Measurements from ENCODE around the gene ASCC1.
"Not testable (repeated sequence)": the region's sequence is repeated elsewhere in the genome, so short reads cannot be mapped to it uniquely, and the experiment has no call there.

Gene ASCC1

DNA sequence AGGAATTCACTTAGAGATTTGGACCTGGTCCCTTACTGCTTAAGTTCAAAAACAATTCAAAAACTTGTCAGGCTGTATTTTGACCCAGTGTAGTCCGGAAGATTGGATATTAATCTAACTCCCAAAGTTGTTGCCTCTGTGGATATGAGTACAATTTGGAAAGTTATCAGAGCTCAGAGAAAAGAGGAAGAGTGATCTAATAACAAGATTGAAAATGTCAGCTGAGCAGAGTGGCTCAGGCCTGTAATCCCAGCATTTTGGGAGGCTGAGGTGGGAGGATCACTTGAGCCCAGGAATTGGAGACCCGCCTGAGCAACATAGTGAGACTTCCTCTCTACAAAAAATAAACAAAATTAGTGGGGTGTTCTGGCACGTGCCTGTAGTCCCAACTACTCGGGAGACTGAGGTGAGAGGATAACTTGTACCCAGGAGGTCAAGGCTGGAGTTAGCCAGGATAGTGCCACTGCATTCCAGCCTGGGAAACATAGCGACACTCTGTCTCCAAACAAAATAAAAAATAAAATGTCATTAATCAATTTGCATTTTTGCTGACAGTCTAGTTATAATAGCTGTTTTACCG is 3.2 kb upstream of the ASCC1 start:
- no peak for DNase-seq

DNA sequence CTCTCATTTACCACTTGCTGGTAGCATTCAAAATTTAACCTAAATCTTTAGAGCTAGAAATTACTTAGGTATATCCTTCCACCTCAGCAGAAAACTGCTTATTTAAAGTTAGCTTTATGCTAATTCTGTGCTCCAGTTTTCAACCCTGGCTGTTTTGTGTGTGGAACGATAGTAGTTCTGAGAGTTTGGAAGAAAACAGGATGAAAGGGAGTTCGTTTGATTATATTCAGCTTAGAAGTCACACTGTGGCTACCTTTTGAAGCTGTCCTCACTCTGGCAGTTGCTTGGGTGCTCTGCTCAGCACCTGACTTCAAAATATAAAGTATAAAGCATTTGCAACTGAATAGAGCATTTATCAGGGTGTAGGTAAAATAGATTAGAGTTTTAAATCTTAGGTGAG is 2.6 kb upstream of the ASCC1 start:
- no peak for DNase-seq

DNA sequence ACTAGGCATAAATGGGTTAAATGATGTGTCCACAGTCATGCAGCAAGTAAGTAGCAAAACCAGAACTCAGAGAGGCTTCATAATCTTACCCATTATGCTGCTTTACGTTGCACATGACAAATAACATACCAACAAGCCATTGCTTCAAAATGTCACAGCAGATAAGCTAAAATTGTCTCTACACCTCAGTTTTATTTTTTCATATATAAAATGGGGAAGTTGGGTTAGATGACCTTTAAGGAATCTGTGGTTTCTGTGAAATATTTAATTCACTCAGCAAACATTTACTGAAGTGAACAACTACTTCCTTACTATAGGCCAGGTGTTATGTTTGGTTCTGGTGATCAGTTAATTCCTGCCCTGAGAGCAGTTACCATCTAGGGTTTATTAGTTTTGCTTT is 2.2 kb upstream of the ASCC1 start:
- DNase-seq: no peak

DNA sequence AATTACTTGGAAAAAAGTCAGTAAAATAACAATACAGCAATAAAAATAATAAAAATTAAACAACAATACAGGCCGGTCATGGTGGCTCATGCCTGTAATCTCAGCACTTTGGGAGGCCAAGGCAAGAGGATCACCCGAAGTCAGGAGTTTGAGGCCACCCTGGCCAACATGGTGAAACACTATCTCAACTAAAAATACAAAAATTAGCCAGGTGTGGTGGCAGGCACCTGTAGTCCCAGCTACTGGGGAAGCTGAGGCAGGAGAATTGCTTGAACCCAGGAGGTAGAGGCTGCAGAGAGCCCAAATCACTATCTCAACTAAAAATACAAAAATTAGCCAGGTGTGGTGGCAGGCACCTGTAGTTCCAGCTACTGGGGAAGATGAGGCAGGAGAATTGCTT is 4.2 kb downstream of the ASCC1 start:
- not testable (repeated sequence) for DNase-seq

DNA sequence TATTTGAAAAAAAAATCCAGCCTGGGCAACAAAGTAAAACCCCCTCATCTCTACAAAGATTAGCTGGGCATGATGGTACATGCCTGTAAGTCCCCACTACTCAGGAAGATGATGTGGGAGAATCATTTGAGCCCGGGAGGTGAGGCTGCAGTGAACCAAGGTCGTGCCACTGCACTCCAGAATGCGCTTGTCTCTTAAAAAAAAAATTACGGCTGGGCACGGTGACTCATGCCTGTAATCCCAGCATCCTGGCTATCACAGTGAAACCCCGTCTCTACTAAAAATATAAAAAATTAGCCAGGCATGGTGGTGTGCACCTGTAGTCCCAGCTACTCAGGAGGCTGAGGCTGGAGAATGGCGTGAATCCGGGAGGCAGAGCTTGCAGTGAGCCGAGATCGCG is 4.7 kb downstream of the ASCC1 start:
- not testable (repeated sequence) for DNase-seq

DNA sequence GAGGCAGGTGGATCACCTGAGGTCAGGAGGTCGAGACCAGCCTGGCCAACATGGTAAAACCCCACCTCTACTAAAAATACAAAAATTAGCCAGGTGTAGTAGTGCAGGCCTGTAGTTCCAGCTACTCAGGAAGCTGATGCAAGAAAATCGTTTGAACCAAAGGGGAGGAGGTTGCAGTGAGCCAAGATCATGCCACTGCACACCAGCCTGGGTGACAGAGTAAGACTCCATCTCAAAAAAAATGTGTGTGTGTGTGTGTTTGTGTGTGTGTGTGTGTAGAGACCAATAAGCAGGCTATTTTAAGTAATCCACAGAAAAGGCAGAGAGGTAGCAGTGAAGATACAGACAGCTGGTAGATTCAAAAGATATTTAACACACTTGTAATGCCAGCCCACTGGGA is 7.5 kb downstream of the ASCC1 start:
- not testable (repeated sequence) for DNase-seq

DNA sequence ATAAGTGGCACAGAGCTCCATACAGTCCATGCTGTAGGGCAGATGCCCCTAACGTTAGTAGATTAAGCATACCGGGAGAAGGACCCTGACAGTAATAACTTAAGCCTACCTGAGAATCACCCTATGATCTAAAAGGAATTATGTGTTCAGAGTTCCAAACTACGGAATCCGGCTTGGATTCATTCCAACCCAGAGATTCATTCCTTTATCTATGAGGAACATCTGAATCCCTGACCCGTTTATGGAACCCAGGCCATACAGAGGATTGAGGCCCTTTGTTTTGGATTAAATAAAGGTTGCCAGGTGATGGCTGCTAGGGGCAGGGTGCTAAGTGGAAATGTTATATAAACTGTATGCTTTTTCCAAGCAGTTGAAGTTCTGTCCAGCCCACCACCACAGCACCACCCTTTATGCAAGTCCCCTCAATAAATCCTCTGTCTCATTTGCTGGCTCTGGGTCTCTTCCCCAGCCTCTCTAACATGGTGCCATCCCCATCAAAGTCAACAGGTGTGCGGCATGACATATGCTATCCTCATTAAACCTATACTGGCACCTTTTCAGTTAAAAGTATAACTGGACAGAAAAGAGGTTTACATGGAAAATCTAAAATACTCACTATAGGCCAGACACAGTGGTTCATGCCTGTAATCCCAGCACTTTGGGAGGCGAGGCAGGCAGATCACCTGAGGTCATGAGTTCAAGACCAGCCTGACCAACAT is 9.4 kb downstream of the ASCC1 start:
- no peak for DNase-seq

DNA sequence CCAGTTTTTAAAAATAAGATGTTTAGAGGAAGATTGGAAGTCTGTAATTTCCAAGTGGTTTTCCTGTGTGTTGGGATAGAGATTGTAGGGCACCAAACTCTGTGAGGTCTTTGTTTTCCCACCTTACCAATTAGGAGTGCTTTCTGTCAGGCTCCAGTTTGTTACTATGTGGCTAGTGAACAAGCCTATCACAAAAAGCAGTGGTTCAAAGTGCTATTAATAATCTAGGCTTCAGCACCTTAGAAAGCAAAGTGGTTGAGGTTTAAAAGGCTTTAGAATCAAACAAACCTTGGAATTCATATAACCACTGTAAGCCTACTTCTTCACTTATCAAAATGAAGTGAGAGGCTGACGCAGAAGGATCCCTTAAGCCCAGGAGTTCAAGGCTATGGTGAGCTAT is 11.4 kb downstream of the ASCC1 start:
- no peak for DNase-seq

DNA sequence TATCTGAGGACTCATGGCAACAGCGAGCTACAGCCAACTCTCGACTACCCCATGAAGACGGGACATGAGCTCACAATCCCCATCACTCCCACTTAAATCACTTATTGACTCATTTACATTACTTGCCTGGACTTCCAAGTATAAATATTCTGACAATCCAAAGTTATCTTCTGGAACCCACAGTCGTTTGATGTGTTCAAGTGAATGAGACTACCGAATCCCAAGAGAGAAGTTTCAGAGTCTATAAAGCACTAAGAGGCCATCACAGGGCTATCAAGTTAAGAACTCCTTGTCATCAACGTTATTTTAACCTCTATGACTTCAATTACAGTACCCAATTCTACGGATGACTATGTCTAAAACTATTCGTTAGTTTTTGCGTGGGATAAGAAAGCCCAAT is 11.8 kb downstream of the ASCC1 start:
- no peak for DNase-seq

DNA sequence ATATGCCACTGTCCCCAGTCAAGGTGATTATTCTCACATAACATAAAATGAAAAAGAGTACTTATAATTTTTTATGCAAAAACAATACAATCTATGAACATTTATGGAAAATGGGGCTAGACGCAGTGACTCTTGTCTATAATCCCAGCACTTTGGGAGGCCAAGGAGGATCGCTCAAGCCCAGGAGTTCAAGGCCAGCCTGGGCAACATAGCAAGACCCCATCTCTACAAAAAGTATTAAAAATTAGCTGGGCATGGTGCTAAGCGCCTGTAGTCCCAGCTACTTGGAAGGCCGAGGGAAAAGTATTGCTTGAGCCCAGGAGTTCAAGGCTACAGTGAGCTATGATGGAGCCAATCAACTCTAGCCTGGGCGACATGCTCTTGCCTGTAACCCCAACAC is 14.8 kb downstream of the ASCC1 start:
- no peak for DNase-seq

DNA sequence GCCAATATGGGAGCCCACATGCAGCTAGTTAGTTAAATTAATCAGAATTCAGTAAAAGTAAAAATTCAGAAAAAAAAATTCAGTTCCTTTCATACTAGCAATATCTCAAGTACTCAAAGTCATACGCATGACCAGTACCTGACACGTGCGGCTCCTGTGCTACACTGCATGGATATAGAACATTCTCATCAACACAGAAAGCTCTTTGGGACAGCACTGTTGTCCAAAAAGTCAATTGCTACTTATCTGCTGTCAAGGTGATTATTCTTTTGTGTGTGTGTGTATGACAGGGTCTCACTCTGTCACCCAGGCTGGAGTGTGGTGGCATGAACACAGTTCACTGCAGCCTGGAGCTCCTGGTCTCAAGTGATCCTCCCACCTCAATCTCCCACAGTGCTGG is 15.2 kb downstream of the ASCC1 start:
- no peak for DNase-seq

DNA sequence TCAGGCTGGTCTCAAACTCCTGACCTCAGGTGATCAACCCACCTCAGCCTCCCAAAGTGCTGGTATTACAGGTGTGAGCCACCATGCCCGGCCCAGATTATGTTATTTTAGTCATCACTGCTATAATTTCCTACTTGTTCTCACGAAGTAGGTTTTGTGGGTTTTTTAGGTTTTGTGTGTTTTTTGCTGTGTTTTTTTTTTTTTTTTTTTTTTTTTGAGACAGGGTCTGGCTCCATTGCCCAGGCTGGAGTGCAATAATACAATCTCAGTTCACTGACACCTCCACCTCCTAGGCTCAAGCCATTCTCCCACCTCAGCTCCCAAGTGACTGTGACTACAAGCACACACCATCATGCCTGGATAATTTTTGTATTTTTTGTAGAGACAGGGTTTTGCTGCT is 21.1 kb downstream of the ASCC1 start:
- no peak for DNase-seq

DNA sequence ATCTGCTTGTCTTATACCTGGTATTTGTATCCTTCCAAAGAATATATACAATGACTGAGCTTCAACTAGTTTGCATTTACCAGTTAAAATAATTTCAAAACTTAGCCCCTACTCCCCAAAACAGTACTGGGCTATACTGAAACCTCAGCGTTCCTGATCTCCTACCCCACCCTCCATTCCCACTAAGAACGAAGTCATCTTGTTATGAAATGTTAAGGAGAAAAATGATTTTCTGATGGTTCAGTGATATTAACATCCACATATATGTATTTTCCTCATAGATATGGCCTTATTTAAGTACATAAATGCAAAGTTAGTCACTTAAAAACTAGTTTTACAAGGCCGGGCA is 29.1 kb downstream of the ASCC1 start:
- DNase-seq: no peak

DNA sequence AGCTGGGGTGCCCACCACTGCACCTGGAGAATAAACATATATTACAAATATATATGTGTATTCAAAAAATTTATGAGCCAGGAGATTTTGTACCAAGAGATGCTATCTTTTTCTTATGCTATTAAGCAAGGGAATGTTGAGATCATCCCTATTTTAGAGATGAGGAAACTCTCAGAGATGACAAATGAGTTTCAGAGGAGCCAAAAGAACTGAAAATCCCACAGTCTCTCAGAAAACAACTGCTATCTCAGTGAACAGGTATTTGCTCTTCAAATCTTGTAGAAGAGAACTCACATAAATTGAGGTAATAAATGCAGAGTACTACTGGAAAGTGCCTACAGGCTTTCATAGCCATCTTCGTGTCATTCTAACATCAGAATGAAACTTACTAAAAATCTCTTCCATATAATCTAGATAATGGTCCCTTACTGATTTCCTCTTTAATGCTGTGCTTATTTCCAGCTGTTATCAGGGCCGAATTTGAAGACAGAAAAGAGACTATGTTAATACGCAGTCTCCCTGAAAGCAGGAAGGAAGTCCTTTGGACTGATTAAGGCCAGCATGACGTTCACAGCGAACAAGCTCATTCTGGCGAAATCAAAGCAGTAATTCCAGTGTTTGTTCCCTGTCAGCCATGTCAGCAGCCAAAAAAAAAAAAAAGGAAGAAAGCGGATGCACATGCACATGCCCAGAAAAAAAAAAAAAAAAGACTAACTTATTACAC is 29.7 kb downstream of the ASCC1 start:
- DNase-seq: no peak

DNA sequence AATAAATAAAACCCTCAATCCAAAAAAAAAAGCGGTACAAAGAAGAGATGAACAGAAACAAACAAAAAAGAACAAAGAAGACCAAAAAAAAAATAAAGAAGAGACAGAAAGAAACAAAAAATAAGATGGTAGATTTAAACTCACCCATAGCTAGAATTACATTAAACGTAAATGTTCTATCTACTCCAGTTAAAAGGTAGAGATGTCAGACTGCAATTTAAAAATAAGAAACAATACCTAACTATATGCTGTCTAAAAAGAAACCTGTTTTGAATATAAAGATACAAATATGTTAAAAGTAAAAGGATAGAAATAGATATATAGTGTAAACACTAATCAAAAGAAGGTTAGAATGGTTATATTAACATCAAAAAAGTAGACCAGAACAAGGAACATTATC is 31.9 kb downstream of the ASCC1 start:
- DNase-seq: no peak

DNA sequence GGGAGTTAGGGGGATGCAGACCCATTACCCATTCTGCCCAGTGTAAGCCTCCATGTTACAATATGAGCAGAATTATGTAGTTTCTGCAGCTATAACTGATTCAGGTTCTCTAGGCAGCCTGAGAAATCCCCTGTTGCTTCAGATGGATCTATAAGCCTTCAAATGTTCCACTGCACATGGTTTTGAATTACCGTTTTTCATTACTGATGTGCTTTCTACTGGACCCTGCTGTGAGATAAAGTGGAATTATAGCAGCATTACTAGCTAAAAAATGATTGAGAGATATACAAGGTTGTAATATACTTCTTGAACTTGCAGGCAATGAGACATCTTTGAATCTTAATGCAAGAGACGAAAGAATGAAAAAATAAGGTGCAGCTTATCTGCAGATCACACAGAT is 38.6 kb downstream of the ASCC1 start:
- no peak for DNase-seq

DNA sequence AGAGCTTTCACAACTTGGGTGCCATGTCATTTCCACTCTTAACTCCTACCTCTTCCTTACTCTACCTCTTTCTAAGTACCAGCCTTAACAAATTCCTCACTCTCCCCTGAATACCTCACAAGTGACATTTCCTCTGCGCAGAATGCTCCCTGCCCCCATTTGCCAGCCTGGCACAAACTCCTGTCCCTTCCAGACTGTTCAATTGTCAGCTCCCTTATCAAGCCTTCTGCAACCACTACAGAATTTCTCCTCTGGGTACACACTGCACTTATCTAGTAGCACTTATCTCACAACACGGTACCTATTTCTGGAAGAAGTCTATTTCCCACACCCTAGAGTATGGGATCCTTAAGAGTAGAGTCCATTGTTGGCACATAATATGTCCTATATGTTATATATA is 39.4 kb downstream of the ASCC1 start:
- no peak for DNase-seq

DNA sequence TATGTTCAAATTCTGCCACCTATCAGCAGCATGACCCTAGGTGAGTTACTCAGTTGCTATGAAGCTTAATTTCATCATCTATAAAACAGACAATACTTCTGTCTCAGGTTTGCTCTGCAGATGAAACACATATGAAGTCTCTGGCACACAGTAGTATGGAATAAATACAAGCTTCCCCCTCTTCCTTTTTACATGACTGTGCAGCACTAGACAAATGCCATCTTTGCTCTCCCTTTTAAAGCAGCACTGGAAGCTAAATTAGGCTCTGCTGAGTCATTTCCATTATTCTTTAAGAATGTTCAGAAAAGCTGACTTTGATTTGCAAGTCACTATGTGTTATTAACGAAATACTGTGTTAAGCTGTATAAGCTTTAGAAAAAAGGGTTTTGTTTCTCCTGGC is 40.9 kb downstream of the ASCC1 start:
- DNase-seq: no peak

DNA sequence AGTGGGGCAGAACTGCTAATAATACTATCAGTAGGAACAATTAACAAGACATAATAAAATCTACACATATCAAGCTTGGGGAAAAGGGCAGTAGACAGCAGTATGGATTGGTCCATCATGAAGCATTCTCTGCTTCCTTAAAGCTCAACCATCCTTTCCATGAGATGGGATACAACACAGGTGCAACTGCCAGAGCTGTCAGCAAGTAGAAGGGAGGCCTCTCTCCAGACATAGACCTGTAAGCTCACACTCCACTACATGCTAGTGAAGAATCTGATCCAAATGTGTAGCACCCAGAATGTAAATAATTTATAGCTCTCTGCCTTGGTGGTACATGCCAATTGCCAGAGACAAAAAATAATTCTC is 41.8 kb downstream of the ASCC1 start:
- no peak for DNase-seq

DNA sequence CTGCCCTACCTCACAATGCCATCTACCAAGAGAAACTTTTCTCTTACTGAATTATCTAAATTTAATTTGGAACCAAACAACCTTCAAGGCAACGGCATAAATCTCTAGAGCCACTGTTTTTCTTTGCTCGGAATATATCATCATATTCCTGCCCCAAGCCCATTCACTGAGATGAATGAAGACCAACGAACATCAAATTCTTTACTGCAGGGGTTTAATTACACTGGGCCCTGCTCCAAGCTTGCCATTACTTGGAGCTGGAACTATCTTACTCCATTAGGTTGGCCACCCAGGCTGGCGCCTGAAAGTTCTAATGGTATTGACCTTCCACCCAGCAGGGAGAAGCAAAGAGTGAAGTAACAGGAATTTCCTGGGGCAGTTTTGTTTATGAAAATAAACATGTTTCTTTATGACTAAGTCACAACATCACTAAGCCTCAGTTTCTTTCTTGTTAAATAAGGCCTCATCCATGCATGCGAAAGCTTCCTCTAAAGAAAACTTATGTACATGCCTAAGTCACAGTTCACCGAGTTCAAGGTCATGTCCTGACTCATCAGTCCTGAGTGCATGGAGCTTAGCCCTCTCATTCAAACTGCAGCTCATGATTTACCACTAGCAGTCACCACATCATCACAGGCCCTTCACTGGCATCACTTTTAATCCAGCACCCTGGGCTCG is 42.3 kb downstream of the ASCC1 start:
- peak; percentile 17 for DNase-seq

DNA sequence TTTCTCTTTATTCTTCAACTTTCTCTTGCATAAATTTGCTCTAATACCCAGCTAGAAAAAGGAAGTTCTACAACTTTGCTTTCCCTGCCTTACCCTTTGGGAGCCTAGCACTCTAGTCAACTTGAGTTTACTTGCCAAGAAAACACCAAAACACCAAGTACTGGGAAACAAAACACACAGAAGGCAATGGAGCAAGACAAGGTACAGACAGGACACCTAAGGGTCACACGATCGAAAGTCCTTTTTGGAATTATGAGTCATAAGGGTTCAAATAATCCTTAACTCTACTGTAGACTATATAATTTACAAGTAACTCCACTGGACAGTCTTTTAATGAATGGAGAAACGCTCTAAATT is 42.8 kb downstream of the ASCC1 start:
- no peak for DNase-seq

DNA sequence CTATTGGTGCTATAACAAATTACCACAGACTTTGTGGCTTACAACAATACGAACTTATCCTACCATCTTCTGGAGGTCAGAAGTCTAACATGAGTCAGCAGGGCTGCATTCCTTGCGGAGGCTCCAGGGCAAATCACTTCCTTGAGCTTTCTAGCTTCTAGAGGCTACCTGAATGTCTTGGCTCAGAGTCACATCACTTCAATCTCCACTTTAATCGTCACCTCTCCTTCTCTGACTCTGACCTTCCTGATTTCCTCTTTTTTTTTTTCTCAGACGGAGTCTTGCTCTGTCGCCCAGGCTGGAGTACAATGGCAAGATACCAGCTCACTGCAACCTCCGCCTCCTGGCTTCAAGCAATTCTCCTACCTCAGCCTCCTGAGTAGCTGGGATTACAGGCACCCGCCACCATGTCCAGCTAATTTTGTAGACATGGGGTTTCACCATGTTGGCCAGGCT is 44.9 kb downstream of the ASCC1 start:
- DNase-seq: no peak

DNA sequence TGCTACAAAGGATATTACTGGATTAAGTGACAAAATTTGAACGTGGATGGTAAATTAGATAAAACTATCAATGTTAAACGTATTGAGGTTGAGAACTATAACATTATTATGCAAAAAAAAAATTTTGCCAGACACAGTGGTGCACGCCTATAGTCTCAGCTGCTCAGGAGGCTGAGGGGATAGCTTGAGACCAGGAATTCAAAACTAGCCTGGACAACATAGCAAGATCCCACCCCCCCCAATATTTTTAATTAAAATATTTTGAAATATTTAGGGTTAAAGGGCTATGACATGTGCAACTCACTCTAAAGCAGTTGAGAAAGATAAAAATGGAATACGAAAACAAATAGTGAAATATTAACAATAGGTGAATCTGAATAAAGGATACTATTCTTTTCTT is 45.3 kb downstream of the ASCC1 start:
- DNase-seq: no peak

DNA sequence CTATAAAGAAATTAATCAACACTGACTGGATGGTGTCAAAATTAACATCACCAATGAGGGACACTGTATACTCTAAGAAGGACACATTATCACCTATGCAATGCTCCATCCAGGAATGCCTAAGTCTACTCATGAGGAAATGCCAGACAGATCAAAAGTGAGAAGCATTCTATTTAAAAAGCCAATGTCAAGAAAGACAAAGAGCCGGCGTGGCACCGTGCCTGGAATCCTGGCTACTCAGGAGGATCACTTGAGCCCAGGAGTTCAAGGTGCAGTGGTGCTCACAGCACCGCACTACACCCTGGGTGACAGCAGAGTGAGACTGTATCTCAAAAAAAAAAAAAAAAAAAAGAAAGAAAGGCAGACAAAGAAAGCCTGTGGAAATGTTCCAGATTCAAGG is 45.8 kb downstream of the ASCC1 start:
- DNase-seq: peak; percentile 7

Measured in DMS53 (cell line).